Parathyroid adenoma (tissue), 2 donors: Measurements from ENCODE around the gene RPUSD4.

ENCODE experiments used
- H2AFZ ChIP-seq: fragments of 300-600 bp; sonication (generic); one replicate; pipeline ENCODE4 v1.7.0; 2017; ENCODE audit warnings: antibody characterized with exemption, mild to moderate bottlenecking
- H3K27ac ChIP-seq: fragments of 300-600 bp; sonication (generic); one replicate; pipeline ENCODE4 v1.7.0; 2017
- H3K27me3 ChIP-seq: fragments of 300-600 bp; sonication (generic); one replicate; pipeline ENCODE4 v1.7.0; 2017; ENCODE audit warnings: low read length; ENCODE audit not compliant: control insufficient read depth, insufficient read depth
- H3K36me3 ChIP-seq: fragments of 300-600 bp; sonication (generic); one replicate; pipeline ENCODE4 v1.7.0; 2017; ENCODE audit warnings: low read length; ENCODE audit not compliant: control insufficient read depth, insufficient read depth
- H3K4me1 ChIP-seq: fragments of 300-600 bp; sonication (generic); one replicate; pipeline ENCODE4 v1.7.0; 2017; ENCODE audit warnings: control low read depth
- H3K4me2 ChIP-seq: fragments of 300-600 bp; sonication (generic); one replicate; pipeline ENCODE4 v1.7.0; 2017; ENCODE audit warnings: low read length
- H3K4me3 ChIP-seq: fragments of 300-600 bp; sonication (generic); one replicate; pipeline ENCODE4 v1.7.0; 2017; ENCODE audit warnings: low read depth, low read length
- H3K79me2 ChIP-seq: fragments of 300-600 bp; sonication (generic); one replicate; pipeline ENCODE4 v1.7.0; 2017; ENCODE audit warnings: control low read depth
- H3K9ac ChIP-seq: fragments of 300-600 bp; sonication (generic); one replicate; pipeline ENCODE4 v1.7.0; 2017; ENCODE audit warnings: mild to moderate bottlenecking
- H3K9me3 ChIP-seq: fragments of 300-600 bp; sonication (generic); one replicate; pipeline ENCODE4 v1.7.0; 2017; ENCODE audit warnings: low read length; ENCODE audit not compliant: control insufficient read depth
- CTCF ChIP-seq: fragments of 300-600 bp; sonication (generic); IDR thresholded peaks from one replicate; pipeline ENCODE4 v1.7.0; 2017; ENCODE audit warnings: antibody characterized with exemption, mild to moderate bottlenecking
- donor health status: primary hyperparathyroidism.

RPUSD4 gene

GRCh38 chr11:126231725-126232459, 20.4 kb upstream of the RPUSD4 start:
- Histone ChIP-seq H3K27me3 (no peaks in the 10 kb centered on the region), H3K9me3 (no peaks in the 10 kb centered on the region), H3K4me1 (no peaks in the 10 kb centered on the region), H3K9ac (no peak overlapping the region), H3K36me3 (no peaks in the 10 kb centered on the region), H2AFZ (no peak overlapping the region), H3K4me2 (no peak overlapping the region), H3K4me3 (no peak overlapping the region), H3K79me2 (no peaks in the 10 kb centered on the region), H3K27ac (no peak overlapping the region)
- TF ChIP-seq CTCF: no peak

DNA sequence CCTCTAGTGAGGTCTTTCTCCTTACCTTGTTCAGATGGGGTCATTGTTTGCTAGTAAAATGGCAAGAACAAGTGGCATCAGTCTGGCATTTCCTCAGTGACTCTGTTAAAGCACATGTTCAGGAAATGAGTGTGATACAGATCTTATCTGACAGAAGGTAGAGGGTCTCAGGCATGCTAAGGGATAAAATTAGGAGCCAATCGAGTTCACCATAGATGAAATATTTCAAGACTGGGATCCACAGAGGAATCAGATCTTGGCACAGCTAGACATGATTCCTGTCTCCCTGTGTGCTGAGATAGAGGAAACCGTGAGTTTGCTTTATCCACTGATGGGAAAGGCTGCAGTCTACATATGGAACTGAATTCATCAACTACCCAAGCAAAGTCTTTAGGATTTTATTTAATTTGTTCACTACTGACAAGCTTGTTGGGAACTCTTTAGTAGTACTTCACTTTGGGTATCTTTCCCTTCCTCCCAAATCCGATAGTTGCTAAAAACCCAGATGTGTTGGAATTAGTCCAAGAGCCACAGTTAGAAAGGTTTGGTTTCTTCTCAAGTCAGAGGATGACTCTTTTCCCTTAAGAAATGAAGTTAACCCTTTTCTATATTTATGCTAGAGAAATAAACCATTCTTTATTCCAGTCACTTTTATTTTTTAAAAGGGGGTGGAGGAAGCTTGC, 18.5 kb upstream of the RPUSD4 start:
- H3K79me2 ChIP-seq: no peaks in the 10 kb centered on the region
- H3K36me3 ChIP-seq: no peaks in the 10 kb centered on the region
- no peak overlapping the region for H2AFZ ChIP-seq
- H3K27me3 ChIP-seq: no peaks in the 10 kb centered on the region
- no peak overlapping the region for H3K9ac ChIP-seq
- H3K4me3 ChIP-seq: no peak overlapping the region
- no peaks in the 10 kb centered on the region for H3K9me3 ChIP-seq
- no peak for TF ChIP-seq CTCF
- no peaks in the 10 kb centered on the region for H3K4me1 ChIP-seq
- no peak overlapping the region for H3K27ac ChIP-seq
- no peak overlapping the region for H3K4me2 ChIP-seq

GRCh38 chr11:126226334-126227084, 15.1 kb upstream of the RPUSD4 start:
- Histone ChIP-seq H2AFZ (no peak overlapping the region), H3K27me3 (no peaks in the 10 kb centered on the region), H3K9ac (no peak overlapping the region), H3K79me2 (peaks cover 7% of the 10 kb centered on the region), H3K4me3 (no peak overlapping the region), H3K4me1 (no peaks in the 10 kb centered on the region), H3K27ac (no peak overlapping the region), H3K9me3 (no peaks in the 10 kb centered on the region), H3K4me2 (no peak overlapping the region), H3K36me3 (no peaks in the 10 kb centered on the region)
- no peak for TF ChIP-seq CTCF

GRCh38 chr11:126225295-126225665, 13.8 kb upstream of the RPUSD4 start:
- Histone ChIP-seq H3K4me2 (no peak overlapping the region), H3K27me3 (no peaks in the 10 kb centered on the region), H3K9me3 (no peaks in the 10 kb centered on the region), H3K9ac (no peak overlapping the region), H3K36me3 (no peaks in the 10 kb centered on the region), H3K79me2 (peaks cover 11% of the 10 kb centered on the region), H2AFZ (no peak overlapping the region), H3K27ac (no peak overlapping the region), H3K4me3 (no peak overlapping the region), H3K4me1 (no peaks in the 10 kb centered on the region)
- TF ChIP-seq CTCF: no peak
